Measurements from ENCODE around the gene BTBD17.

DNA sequence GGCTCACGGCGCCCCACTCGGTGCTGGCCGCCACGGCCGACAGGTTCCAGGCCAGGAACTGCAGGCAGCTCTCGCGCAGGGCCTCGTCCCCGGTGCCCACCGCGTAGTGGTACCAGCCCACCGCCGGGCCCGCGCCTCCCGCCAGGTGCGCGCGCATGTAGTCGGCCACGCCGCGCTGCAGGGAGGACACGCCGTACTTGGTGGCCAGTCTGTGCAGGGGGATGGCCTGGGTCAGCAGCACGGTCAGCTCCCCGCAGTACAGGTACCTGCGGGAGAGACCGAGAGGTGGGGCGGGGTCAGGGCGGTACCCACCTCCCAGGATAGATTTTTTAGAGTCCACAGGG lies 4.2 kb downstream of the BTBD17 start:
- TF ChIP-seq CTCF (IDR thresholded peaks at IDR 0.05) (no peak), POLR2A (IDR thresholded peaks at IDR 0.05) (no peak)

All from thyroid gland (tissue), 4 donors.